GM19238 (cell line): ENCODE measurements around the gene ABHD17A.
A peak's percentile ranks its signal among the peaks of the same experiment; 100 is the strongest.

ENCODE experiments used
- DNase-seq: peaks from one replicate; pipeline ENCODE4 v3.0.0; 2011; ENCODE audit warnings: low spot score; ENCODE audit not compliant: insufficient read length

ABHD17A gene

GRCh38 chr19:1864480-1865171 lies 20.7 kb downstream of the ABHD17A start:
- peak; percentile 93 for DNase-seq

- peak; percentile 98 for DNase-seq
These were observed 21.4 kb downstream of the ABHD17A start for GRCh38 chr19:1863638-1864479.

- DNase-seq = no peak
These were observed 22.0 kb downstream of the ABHD17A start, which contains the start of gene KLF16 for GRCh38 chr19:1863328-1863637. Gene KLF16, minus strand, starts transcription at chr19:1863579. Its CDS starts 82 bp downstream, at chr19:1863497.

GRCh38 chr19:1862424-1863327 lies 22.6 kb downstream of the ABHD17A start:
- DNase-seq = peak; percentile 72

- DNase-seq = no peak
These were observed 23.2 kb downstream of the ABHD17A start for GRCh38 chr19:1862068-1862423.

GRCh38 chr19:1861599-1862031 lies 23.7 kb downstream of the ABHD17A start:
- DNase-seq = no peak

- no peak for DNase-seq
These were observed 24.3 kb downstream of the ABHD17A start for GRCh38 chr19:1860821-1861598.

GRCh38 chr19:1860042-1860775 lies 25.1 kb downstream of the ABHD17A start:
- DNase-seq = no peak

- no peak for DNase-seq
These were observed 25.9 kb downstream of the ABHD17A start for GRCh38 chr19:1859331-1859781.

- no peak for DNase-seq
These were observed 26.7 kb downstream of the ABHD17A start for GRCh38 chr19:1858412-1859081.

GRCh38 chr19:1857648-1858326 lies 27.5 kb downstream of the ABHD17A start:
- DNase-seq = no peak

- peak; percentile 96 for DNase-seq
These were observed 28.3 kb downstream of the ABHD17A start for GRCh38 chr19:1856698-1857603.

- DNase-seq = peak; percentile 30
These were observed 29.0 kb downstream of the ABHD17A start for GRCh38 chr19:1856345-1856697.

- peak; percentile 35 for DNase-seq
These were observed 29.5 kb downstream of the ABHD17A start for GRCh38 chr19:1855828-1856255.

- peak; percentile 96 for DNase-seq
These were observed 30.1 kb downstream of the ABHD17A start for GRCh38 chr19:1855040-1855827.

GRCh38 chr19:1854542-1855039 lies 30.7 kb downstream of the ABHD17A start:
- DNase-seq = no peak

GRCh38 chr19:1854039-1854541 lies 31.2 kb downstream of the ABHD17A start:
- no peak for DNase-seq
